IPS-18a (cell line): ENCODE results near the gene PCAT6.

ENCODE experiments used
- H3K27ac ChIP-seq: one replicate; pipeline ENCODE4 v1.5.1; 2013; ENCODE audit warnings: low read length
- H3K27me3 ChIP-seq: one replicate; pipeline ENCODE4 v1.6.1; 2013; ENCODE audit warnings: mild to moderate bottlenecking, low read length; ENCODE audit not compliant: control insufficient read depth, insufficient read depth
- H3K36me3 ChIP-seq: one replicate; pipeline ENCODE4 v1.6.1; 2013; ENCODE audit warnings: low read depth, low read length; ENCODE audit not compliant: control insufficient read depth
- H3K4me1 ChIP-seq: one replicate; pipeline ENCODE4 v1.6.1; 2013; ENCODE audit warnings: low read depth, low read length; ENCODE audit not compliant: control insufficient read depth
- H3K4me3 ChIP-seq: one replicate; pipeline ENCODE4 v1.5.1; 2013; ENCODE audit warnings: low read length
- H3K9ac ChIP-seq: one replicate; pipeline ENCODE4 v1.6.1; 2013; ENCODE audit warnings: mild to moderate bottlenecking, low read length, moderate library complexity
- H3K9me3 ChIP-seq: one replicate; pipeline ENCODE4 v1.6.1; 2013; ENCODE audit warnings: low read depth, low read length; ENCODE audit not compliant: control insufficient read depth

PCAT6 gene

DNA sequence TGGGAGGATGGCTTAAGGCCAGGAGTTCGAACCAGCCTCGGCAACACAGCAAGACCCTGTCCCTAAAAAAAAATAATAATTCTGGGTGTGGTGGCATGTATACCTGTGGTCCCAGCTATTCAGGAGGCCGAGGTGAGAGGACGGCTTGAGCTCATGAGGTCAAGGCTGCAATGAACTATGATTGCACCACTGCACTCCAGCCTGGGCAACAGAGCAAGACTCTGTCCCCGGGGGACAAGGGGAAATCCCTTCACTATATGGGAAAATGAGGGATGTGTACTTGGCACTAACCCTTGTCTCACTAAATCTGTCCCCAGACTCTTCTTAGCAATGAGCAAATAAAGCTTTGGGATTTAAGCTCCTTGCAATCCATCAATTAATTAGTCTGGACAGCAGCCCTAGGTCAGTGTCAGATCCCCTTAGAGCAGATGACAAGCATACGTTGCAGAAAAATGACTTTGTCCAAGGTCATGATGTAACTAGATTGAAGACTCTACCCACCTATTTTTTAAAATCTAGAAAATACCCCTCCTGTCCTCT lies 11.9 kb upstream of the PCAT6 start:
- Histone ChIP-seq H3K4me3 (no peak overlapping the region), H3K9ac (no peak overlapping the region), H3K27me3 (no peaks in the 10 kb centered on the region), H3K36me3 (no peaks in the 10 kb centered on the region), H3K4me1 (peaks cover 8% of the 10 kb centered on the region), H3K9me3 (no peaks in the 10 kb centered on the region), H3K27ac (no peak overlapping the region)

DNA sequence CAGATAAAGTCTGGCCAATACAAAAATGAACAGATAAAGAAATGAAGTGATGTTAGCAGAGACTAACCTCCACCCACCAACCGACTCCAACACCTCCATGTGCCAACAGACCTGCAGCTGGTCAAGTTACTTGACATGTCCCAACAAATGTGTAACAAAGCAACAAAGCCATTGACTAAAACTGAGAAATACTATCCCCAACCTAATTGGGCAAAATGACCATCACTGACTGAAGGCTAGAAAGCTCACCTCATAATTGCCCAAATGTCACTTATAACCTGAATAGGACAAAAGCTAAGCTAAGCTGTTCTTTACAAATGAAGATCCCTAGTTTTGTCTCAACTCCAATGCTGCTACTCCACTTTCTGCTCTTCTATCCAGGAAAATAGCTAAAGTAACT lies 10.0 kb upstream of the PCAT6 start:
- Histone ChIP-seq H3K9ac (no peak overlapping the region), H3K9me3 (no peaks in the 10 kb centered on the region), H3K4me3 (no peak overlapping the region), H3K27me3 (no peaks in the 10 kb centered on the region), H3K4me1 (peaks cover 25% of the 10 kb centered on the region), H3K27ac (no peak overlapping the region), H3K36me3 (no peaks in the 10 kb centered on the region)

DNA sequence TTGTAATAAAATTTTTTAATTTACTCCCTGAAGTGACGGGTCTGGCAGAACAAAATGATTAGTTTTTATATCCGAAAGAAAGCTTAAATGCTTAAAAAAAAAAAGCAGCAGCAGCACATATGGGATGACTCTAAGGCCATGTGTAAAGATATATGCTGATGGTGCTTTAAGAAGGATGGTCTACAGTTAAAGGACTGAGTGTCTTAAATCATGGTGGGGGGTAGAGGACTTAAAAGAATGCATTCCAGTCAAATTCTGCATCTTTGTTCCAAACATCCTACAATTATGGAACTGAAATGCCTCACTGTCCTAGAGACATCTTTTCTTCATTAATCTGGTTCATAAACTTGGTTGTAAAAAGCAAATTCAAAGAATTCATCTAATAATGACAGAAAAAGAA lies 9.6 kb upstream of the PCAT6 start:
- peaks cover 29% of the 10 kb centered on the region for H3K4me1 ChIP-seq
- no peak overlapping the region for H3K9ac ChIP-seq
- H3K27ac ChIP-seq = no peak overlapping the region
- no peaks in the 10 kb centered on the region for H3K9me3 ChIP-seq
- H3K36me3 ChIP-seq = no peaks in the 10 kb centered on the region
- H3K4me3 ChIP-seq = no peak overlapping the region
- no peaks in the 10 kb centered on the region for H3K27me3 ChIP-seq

DNA sequence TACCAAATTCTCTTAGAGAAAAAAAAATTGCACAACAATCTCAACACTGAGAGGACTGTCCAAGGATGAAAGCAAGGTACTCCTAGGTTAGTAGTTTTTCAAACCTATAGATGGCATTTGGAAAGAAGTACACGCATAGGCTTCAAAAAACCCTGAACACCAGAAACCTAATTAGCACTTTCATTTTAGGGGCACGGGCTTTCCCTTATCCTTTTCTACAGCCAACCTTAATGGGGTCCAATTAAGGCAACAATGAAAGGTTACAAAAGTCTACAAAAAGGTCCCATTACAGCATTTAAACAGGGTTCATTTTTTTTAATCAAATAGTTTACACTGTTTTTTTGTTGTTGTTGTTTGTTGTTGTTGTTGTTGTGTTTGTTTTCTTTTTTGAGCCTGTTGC lies 8.7 kb upstream of the PCAT6 start:
- H3K4me3 ChIP-seq = no peak overlapping the region
- H3K9ac ChIP-seq = no peak overlapping the region
- no peaks in the 10 kb centered on the region for H3K9me3 ChIP-seq
- no peaks in the 10 kb centered on the region for H3K27me3 ChIP-seq
- peaks cover 31% of the 10 kb centered on the region for H3K4me1 ChIP-seq
- H3K36me3 ChIP-seq = no peaks in the 10 kb centered on the region
- H3K27ac ChIP-seq = no peak overlapping the region

DNA sequence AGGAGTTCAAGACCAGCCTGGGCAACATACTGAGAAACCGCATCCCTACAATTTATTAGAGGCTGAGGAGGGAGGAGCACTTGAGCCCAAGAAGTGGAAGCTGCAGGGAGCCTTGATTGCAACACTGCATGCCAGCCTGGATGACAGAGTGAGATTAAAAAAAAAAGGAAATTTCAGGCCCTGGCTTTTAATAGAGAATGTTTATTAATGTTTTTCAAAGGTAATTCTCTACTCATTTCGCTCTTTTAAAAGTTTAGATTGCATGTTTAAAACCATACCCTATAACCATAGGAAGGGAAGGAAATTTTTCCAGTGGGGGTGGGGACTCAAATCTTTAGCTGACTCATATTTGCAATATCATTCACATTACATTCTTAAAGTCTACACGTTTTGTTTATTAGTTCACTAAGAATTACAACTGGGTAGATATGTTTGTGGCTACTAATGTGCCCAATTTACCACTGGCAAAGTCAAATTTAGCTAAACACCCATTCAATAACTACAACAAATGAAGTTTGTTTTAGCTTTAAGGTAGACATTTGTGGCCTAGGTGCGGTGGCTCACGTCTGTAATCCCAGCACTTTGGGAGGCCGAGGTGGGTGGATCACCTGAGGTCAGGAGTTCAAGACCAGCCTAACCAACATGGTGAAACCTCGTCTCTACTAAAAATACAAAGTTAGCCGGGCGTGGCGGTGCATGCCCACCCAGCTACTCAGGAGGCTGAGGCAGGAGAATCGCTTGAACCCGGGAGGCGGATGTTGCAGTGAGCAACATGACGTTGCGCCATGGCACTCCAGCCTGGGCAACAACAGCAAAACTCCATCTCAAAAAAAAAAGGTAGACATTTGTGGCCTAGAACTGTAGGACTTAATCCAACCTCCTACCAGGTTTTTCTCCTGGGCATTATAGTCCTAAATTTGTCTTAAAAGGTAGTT lies 7.5 kb upstream of the PCAT6 start:
- Histone ChIP-seq H3K27me3 (no peaks in the 10 kb centered on the region), H3K9me3 (no peaks in the 10 kb centered on the region), H3K9ac (no peak overlapping the region), H3K36me3 (no peaks in the 10 kb centered on the region), H3K4me3 (no peak overlapping the region), H3K27ac (no peak overlapping the region), H3K4me1 (peaks cover 31% of the 10 kb centered on the region)

DNA sequence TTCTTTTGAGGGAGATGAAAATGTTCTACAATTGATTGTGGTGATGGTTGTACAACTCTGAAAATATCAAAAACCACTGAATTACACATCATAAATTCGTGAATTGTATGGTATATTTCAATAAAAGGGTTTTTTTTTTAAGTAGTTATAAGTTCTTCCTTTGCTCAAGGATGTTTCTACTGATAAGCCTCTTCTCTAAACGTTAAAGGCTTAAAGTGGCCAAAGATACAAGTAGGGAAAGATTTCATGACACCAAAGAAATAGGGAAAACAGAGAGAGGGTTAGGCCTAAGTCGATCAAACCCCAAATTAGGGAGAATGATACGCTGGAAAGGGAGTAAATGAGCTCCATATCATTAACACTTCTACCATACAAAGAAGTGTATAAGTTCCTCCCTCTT lies 6.6 kb upstream of the PCAT6 start:
- no peak overlapping the region for H3K4me3 ChIP-seq
- no peak overlapping the region for H3K27ac ChIP-seq
- peaks cover 35% of the 10 kb centered on the region for H3K4me1 ChIP-seq
- no peak overlapping the region for H3K9ac ChIP-seq
- H3K9me3 ChIP-seq = no peaks in the 10 kb centered on the region
- peaks cover 7% of the 10 kb centered on the region for H3K27me3 ChIP-seq
- H3K36me3 ChIP-seq = no peaks in the 10 kb centered on the region

DNA sequence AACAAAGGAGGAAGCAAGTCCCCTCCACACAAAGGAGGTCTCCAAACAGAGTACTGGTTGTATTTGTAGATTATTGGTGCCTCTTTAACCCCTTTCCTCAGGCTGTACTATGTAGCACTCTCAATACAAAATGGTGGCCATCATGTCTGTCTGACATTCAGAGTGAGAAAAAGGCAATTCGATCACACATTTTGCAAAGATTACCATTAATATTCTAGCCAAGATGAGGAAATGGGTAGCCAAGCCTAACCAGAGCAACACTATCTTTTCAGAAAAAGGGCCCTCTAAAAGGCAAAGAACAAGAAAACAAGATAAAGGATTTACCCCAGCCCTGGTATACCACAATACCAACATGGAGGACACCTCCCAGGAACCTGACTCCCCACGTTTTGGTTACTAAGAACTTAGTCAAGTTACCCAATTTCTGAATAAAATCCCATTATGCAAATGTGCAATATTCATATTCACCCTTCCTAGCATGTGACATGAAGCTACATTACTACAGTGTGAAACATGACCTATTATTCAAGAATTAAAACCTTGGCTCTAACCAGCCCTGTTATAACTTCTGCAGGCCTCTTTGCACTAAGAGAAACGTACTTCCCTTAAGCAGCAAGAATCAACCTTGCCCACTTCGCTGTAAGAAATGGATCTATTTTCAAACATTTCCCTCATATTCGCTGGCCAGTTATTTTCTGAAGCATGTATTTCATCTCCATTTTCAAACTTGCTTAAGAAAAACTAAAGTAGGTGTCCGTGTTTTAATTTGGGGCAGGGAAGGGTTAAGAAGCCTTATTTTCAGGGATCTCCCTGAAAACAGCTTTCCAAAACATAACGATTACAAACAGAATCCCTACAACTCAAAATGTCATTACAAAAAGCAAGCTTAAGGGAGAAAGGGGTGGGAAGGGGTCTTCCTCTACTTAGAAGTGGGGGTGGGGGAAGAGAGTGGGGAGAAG lies 4.6 kb upstream of the PCAT6 start:
- Histone ChIP-seq H3K4me1 (peaks cover 42% of the 10 kb centered on the region), H3K36me3 (no peaks in the 10 kb centered on the region), H3K27me3 (peaks cover 17% of the 10 kb centered on the region), H3K4me3 (peak overlapping the region; percentile 91), H3K9ac (peak overlapping the region; percentile 82), H3K9me3 (no peaks in the 10 kb centered on the region), H3K27ac (peak overlapping the region; percentile 73)

DNA sequence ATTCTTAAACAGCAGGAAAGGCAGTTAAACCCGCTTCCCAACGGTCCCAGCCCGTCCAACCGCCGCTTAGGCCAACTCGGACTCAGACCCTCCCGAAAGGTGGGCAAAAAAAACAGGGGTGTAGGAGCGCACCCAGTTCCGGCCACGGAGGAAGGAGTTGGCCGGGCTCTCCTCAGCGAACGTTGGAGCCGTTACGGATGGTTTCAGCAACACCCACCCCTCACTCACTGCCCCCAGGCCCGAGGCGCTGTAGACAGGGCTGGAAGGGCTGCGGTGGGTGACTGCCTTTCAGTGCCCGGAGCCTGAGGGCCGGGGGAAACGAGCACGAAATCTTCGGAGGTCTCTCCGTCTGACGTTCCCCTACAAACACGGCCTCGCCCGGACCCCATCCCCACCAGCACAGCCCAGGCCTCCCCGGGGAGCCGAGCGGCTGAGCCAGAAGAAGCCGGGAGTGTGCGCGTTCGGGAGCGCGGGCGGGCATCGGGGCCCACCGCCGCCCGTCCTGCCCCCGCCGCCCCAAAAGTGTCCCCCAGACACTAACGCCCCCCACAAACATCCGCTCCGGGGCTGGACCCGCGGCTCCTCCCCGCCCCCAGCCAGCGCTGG lies 3.8 kb upstream of the PCAT6 start:
- Histone ChIP-seq H3K4me3 (peak overlapping the region; percentile 91), H3K36me3 (no peaks in the 10 kb centered on the region), H3K27me3 (peaks cover 25% of the 10 kb centered on the region), H3K9me3 (no peaks in the 10 kb centered on the region), H3K27ac (peak overlapping the region; percentile 9), H3K4me1 (peaks cover 48% of the 10 kb centered on the region), H3K9ac (peak overlapping the region; percentile 82)

DNA sequence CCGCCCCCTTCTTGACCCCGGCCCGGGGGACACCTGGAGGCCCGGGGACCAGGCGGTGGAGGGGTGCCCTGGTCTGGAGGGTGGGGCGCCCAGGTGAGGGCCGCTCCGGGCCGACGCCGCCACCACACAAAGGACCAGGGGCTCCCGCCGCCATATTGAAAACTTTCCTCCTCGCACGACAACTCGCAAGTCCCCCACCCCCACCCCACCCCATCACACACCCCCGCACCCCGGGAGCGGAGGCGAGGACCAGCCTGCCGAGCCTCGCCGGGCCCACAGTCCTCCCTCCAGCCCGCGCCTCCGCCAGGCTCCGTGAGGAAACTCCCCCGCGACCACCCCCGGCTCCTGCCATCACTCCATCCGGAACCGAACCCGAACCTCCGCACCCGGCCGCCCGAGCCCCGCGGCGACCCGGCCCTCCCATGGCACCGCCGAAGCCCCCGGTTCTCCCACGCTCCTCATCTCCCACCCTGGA lies 3.3 kb upstream of the PCAT6 start:
- Histone ChIP-seq H3K36me3 (no peaks in the 10 kb centered on the region), H3K9ac (peak overlapping the region; percentile 82), H3K9me3 (no peaks in the 10 kb centered on the region), H3K27me3 (peaks cover 31% of the 10 kb centered on the region), H3K4me1 (peaks cover 53% of the 10 kb centered on the region), H3K27ac (no peak overlapping the region), H3K4me3 (peak overlapping the region; percentile 91)

DNA sequence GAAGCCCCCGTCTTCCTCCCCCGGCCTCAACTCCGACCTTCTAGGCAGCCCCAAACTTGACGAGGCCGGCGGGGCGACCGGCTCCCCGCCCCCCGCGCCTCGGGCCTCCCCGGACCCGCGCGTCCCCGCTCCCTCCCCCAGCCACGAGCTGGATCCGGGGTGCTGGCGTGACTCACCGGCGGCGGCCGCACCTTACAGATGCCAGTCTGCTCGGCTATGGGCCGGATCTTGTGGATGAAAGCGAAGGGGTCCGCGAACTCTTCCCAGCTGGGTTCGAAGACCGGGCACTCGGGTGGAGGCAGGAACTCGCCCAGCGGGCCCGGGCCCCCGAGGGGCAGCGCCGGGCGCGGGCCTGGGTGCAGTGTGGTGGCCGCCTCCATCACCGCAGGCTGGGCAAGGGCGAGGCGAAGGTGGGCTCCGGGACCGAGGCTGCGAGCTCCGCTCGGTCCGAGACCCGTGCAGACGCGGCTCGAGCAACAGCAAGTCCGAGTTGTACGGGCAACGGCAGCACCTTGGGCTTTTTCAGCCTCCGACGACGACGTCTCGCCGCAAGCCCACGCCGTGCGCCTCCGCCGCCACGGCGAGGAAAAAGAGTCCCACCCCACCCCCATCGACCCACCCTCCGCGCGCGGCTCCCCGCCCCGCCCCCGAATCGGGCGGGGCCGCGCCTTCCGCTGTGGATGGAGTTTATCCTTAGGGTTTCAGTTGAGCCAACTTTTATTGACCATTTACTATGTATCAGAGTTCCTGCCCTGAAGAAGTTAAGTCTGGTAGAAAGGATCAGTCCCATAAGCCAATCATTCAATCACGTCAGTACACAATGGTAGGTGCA lies 2.6 kb upstream of the PCAT6 start, which contains the start of gene KDM5B:
TSS of gene KDM5B (minus strand) at position 496 of the 832 bp plus-strand sequence. CDS start at position 380, 116 bp downstream.
- H3K4me1 ChIP-seq = peaks cover 52% of the 10 kb centered on the region
- no peaks in the 10 kb centered on the region for H3K9me3 ChIP-seq
- H3K36me3 ChIP-seq = no peaks in the 10 kb centered on the region
- H3K9ac ChIP-seq = peak within 1 kb of the TSS; percentile 82
- no peak within 1 kb of the TSS for H3K27ac ChIP-seq
- H3K27me3 ChIP-seq = peaks cover 32% of the 10 kb centered on the region
- H3K4me3 ChIP-seq = peak within 1 kb of the TSS; percentile 91
